OCI-LY3 (cell line): Measurements from ENCODE around the gene PXDN.

Experiments
- H2AFZ ChIP-seq: fragments of 200-600, 300-600 bp; shearing (Covaris generic); 2 replicates; pipeline ENCODE4 v1.6.0; 2014; ENCODE audit warnings: antibody characterized with exemption, low read depth, low read length
- H3K27ac ChIP-seq: fragments of 200-600, 300-600 bp; sonication (generic); 2 replicates; pipeline ENCODE4 v1.5.1; 2014; ENCODE audit warnings: mild to moderate bottlenecking, low read length, moderate library complexity, mixed read lengths
- H3K27me3 ChIP-seq: fragments of 200-600, 300-600 bp; sonication (generic); 2 replicates; pipeline ENCODE4 v1.6.1; 2014; ENCODE audit warnings: low read depth, low read length, mixed read lengths
- H3K36me3 ChIP-seq: fragments of 200-600, 300-600 bp; sonication (generic); replicated peaks from 2 replicates; pipeline ENCODE3; 2014; ENCODE audit warnings: low read depth, low read length, mixed read lengths
- H3K4me1 ChIP-seq: fragments of 300-600, 200-600 bp; sonication (generic); 2 replicates; pipeline ENCODE4 v1.6.1; 2014; ENCODE audit warnings: low read length, mixed read lengths
- H3K4me2 ChIP-seq: fragments of 200-600, 300-600 bp; sonication (generic); 2 replicates; pipeline ENCODE4 v1.6.1; 2014; ENCODE audit warnings: low read length, mixed read lengths
- H3K4me3 ChIP-seq: fragments of 300-600, 200-600 bp; sonication (generic); 2 replicates; pipeline ENCODE4 v1.5.1; 2014; ENCODE audit warnings: antibody characterized with exemption, mild to moderate bottlenecking, low read length, moderate library complexity
- H3K79me2 ChIP-seq: fragments of 300-600, 200-600 bp; shearing (Covaris generic); 2 replicates; pipeline ENCODE4 v1.6.1; 2014; ENCODE audit warnings: mild to moderate bottlenecking, low read length, mixed read lengths
- H3K9ac ChIP-seq: fragments of 300-600, 200-600 bp; shearing (Covaris generic); 2 replicates; pipeline ENCODE4 v1.6.0; 2014; ENCODE audit warnings: mild to moderate bottlenecking, low read length, moderate library complexity
- H3K9me3 ChIP-seq: fragments of 200-600, 300-600 bp; shearing (Covaris generic); 2 replicates; pipeline ENCODE4 v1.6.1; 2014; ENCODE audit warnings: low read length, mixed read lengths; ENCODE audit not compliant: insufficient read depth
- H4K20me1 ChIP-seq: fragments of 200-600, 300-600 bp; sonication (generic); 2 replicates; pipeline ENCODE4 v1.6.1; 2016; ENCODE audit warnings: low read length, mixed read lengths; ENCODE audit not compliant: insufficient read depth
- EZH2phosphoT487 ChIP-seq: fragments of 200-600 bp; shearing (Covaris generic); IDR thresholded peaks from 2 replicates; pipeline ENCODE4 v1.6.1; 2018; ENCODE audit warnings: antibody characterized with exemption, mixed run types, low read depth
- TF ChIP-seq, protein P1 (sequence below): fragments of 200-600, 300-600 bp; sonication (generic); IDR thresholded peaks from 2 replicates; pipeline ENCODE4 v1.5.1; 2014; ENCODE audit warnings: antibody characterized with exemption, low read length, low read depth

The PXDN gene

DNA sequence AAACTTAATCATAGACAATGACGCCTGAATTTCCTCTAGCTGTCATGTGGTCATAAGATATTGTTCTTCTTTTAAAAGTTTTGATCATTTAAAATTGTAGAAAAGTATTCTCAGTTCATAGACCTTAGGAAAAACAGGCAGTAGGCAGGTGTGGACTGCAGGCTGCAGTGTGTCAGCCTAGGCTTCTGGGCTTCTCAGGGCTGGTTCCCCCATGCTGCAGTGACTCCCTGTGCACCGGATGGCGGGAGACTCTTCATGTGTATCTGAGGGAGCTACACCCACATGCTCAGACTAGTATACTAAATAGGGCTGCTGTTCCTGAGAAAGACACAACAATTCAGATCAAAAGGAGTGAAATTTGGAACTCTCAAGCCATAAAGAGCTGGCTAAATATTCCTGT is 72.4 kb downstream of the PXDN start:
- H3K36me3 ChIP-seq, result no peaks in the 10 kb centered on the region
- H3K4me3 ChIP-seq, result no peak overlapping the region
- no peak overlapping the region for H2AFZ ChIP-seq
- H3K4me1 ChIP-seq, result no peaks in the 10 kb centered on the region
- no peaks in the 10 kb centered on the region for H3K9me3 ChIP-seq
- no peak overlapping the region for H3K4me2 ChIP-seq
- H3K27ac ChIP-seq, result no peak overlapping the region
- H4K20me1 ChIP-seq, result no peaks in the 10 kb centered on the region
- no peaks in the 10 kb centered on the region for H3K79me2 ChIP-seq
- H3K27me3 ChIP-seq, result no peaks in the 10 kb centered on the region
- TF ChIP-seq, protein P1, sequence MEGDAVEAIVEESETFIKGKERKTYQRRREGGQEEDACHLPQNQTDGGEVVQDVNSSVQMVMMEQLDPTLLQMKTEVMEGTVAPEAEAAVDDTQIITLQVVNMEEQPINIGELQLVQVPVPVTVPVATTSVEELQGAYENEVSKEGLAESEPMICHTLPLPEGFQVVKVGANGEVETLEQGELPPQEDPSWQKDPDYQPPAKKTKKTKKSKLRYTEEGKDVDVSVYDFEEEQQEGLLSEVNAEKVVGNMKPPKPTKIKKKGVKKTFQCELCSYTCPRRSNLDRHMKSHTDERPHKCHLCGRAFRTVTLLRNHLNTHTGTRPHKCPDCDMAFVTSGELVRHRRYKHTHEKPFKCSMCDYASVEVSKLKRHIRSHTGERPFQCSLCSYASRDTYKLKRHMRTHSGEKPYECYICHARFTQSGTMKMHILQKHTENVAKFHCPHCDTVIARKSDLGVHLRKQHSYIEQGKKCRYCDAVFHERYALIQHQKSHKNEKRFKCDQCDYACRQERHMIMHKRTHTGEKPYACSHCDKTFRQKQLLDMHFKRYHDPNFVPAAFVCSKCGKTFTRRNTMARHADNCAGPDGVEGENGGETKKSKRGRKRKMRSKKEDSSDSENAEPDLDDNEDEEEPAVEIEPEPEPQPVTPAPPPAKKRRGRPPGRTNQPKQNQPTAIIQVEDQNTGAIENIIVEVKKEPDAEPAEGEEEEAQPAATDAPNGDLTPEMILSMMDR, result no peak
- TF ChIP-seq EZH2phosphoT487, result no peak
- H3K9ac ChIP-seq, result no peak overlapping the region

DNA sequence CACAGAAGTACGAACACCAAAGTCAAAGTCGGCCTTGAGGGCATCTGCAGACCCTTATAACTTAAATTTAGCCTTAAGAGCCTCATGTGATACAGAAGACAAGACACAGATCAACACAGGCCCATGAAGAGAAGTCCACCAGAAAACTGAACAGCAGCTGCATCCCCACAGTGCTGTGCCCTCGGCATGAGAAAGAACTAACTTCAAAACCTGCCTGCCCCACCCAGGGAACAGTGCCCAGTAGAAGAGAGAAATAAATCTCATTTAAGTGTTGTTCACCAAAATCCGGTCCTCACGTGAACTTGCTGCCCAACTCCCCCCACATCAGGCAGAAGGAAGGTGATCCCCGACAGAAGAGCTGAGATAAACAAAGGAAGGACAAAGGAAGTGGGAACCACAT is 73.7 kb downstream of the PXDN start:
- TF ChIP-seq, protein P1, result no peak
- no peak for TF ChIP-seq EZH2phosphoT487
- Histone ChIP-seq H3K9me3 (no peaks in the 10 kb centered on the region), H4K20me1 (no peaks in the 10 kb centered on the region), H3K27ac (no peak overlapping the region), H2AFZ (no peak overlapping the region), H3K9ac (no peak overlapping the region), H3K4me3 (no peak overlapping the region), H3K27me3 (no peaks in the 10 kb centered on the region), H3K79me2 (no peaks in the 10 kb centered on the region), H3K4me1 (no peaks in the 10 kb centered on the region), H3K36me3 (no peaks in the 10 kb centered on the region), H3K4me2 (no peak overlapping the region)

DNA sequence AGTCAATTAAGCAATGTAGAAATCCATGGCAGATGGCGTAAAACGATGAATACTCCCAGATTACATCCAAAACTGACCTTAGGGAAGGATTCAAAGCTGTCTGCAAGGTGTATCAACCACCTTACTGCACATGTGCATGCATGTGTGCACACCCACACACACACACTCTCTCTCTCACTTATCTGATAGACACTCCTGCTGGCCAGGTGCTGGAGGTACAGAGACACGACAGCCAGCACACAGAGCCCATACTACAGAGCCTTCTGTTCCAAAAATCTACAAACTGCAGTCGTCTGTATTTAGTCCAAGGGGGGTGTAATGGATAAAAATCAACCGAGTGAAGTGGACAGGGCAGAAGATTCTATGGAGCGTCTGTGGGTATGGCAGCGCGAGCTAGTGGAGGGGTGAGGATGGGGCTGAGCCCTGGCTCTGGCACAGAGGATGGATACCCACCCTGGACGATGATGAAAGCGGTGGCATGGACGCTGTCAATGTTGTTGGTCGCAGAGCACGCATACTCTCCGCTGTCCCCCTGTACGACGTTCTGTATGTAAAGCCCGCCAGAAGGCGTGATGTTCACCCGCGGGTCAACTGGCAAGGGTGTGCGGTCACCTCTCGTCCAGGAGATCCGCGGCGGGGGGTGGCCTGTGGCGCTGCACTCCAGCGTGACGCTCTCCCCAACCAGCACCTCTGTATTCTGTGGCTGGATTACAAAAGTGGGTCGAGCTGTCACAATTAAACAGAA is 78.4 kb downstream of the PXDN start:
- no peak for TF ChIP-seq EZH2phosphoT487
- Histone ChIP-seq H3K9ac (no peak overlapping the region), H3K4me2 (no peak overlapping the region), H3K36me3 (peaks cover 3% of the 10 kb centered on the region), H3K27me3 (no peaks in the 10 kb centered on the region), H3K79me2 (no peaks in the 10 kb centered on the region), H4K20me1 (no peaks in the 10 kb centered on the region), H2AFZ (no peak overlapping the region), H3K4me1 (peaks cover 14% of the 10 kb centered on the region), H3K4me3 (no peak overlapping the region), H3K9me3 (no peaks in the 10 kb centered on the region), H3K27ac (no peak overlapping the region)

DNA sequence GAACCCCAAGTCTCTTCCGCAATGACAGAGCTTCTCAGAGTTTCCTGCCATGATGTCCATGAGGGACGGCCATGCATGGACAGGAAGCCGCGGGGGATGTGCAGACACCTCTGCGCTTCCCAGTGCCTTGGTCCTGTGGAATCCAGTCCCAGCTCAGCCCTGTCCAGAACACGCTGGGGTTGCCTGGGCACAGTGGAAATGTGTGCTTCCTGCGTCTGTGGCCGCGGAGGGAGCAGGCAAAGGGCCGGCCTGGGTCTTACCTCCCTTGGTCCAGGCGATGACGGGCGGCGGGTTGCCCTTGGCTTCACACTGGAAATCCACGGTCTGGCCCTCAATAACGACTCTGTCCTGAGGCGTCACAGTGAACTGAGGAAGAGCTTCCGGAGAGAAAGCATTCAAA is 79.6 kb downstream of the PXDN start:
- TF ChIP-seq EZH2phosphoT487, result no peak
- TF ChIP-seq, protein P1, result no peak
- Histone ChIP-seq H3K27ac (no peak overlapping the region), H3K4me3 (no peak overlapping the region), H3K36me3 (peaks cover 15% of the 10 kb centered on the region), H2AFZ (no peak overlapping the region), H4K20me1 (no peaks in the 10 kb centered on the region), H3K27me3 (no peaks in the 10 kb centered on the region), H3K79me2 (no peaks in the 10 kb centered on the region), H3K9me3 (no peaks in the 10 kb centered on the region), H3K4me1 (peaks cover 26% of the 10 kb centered on the region), H3K4me2 (no peak overlapping the region), H3K9ac (no peak overlapping the region)
